PC-9 (cell line): ENCODE measurements around the gene KBTBD7. TPM values are rescaled to one million over a fixed set of nuclear protein-coding genes. Genes with fewer than 3 reads are reported as not detected.

ENCODE experiments used
- BruUV-seq: library from RNA; stranded (reverse); fragments of 400-500 nt; replicated peaks from 2 replicates; lab custom pipeline; 2021; lab: Mats Ljungman, UMichigan
- CTCF ChIA-PET: fragments of 300-600 bp; sonication (Branson Sonifier 250); formaldehyde crosslinking; loops from one replicate; lab custom pipeline; 2022; ENCODE audit warnings: antibody characterized with exemption; lab: Charles Lee
- POLR2A ChIA-PET: fragments of 300-600 bp; sonication (Branson Sonifier 250); formaldehyde crosslinking; loops from one replicate; lab custom pipeline; 2022; ENCODE audit warnings: antibody characterized with exemption; ENCODE audit not compliant: unreplicated experiment; lab: Charles Lee
- DNase-seq, 2 experiments: peaks; one replicate each; pipeline versions ENCODE4 v3.0.0 to v3.0.0-alpha.2; 2015 to 2022; ENCODE audit warnings: mixed read lengths in 1 of 2
- H2AFZ ChIP-seq: fragments of 200-600 bp; sonication (generic); 2 replicates; pipeline ENCODE4 v1.8.1; 2017; ENCODE audit warnings: antibody characterized with exemption
- H3F3A ChIP-seq: fragments of 200-600 bp; sonication (generic); 2 replicates; pipeline ENCODE4 v1.8.1; 2017; ENCODE audit warnings: antibody characterized with exemption, mild to moderate bottlenecking, low read depth; ENCODE audit not compliant: insufficient read depth
- H3K27ac ChIP-seq: fragments of 200-600 bp; sonication (generic); 2 replicates; pipeline ENCODE4 v1.6.1; 2016; ENCODE audit warnings: mixed run types
- H3K27me3 ChIP-seq: fragments of 200-600 bp; sonication (generic); 2 replicates; pipeline ENCODE4 v1.6.1; 2016; ENCODE audit warnings: low read depth, mixed run types; ENCODE audit not compliant: insufficient read depth
- H3K36me3 ChIP-seq: fragments of 200-600 bp; sonication (generic); 2 replicates; pipeline ENCODE4 v1.6.1; 2016; ENCODE audit warnings: low read depth, mixed run types
- H3K4me1 ChIP-seq: fragments of 200-600 bp; sonication (generic); replicated peaks from 2 replicates; pipeline ENCODE4 v1.6.1; 2016; ENCODE audit warnings: mixed run types; ENCODE audit not compliant: insufficient read depth
- H3K4me2 ChIP-seq: fragments of 200-600 bp; sonication (generic); 2 replicates; pipeline ENCODE4 v1.6.1; 2017; ENCODE audit warnings: mixed run types
- H3K4me3 ChIP-seq: fragments of 200-600 bp; sonication (generic); 2 replicates; pipeline ENCODE4 v1.6.1; 2016; ENCODE audit warnings: mixed run types
- H3K79me2 ChIP-seq: fragments of 200-600 bp; sonication (generic); 2 replicates; pipeline ENCODE4 v1.6.1; 2017; ENCODE audit warnings: low read depth, mixed run types
- H3K9me2 ChIP-seq: fragments of 200-600 bp; sonication (generic); 2 replicates; pipeline ENCODE4 v1.8.1; 2017; ENCODE audit warnings: mild to moderate bottlenecking; ENCODE audit not compliant: insufficient read depth
- H3K9me3 ChIP-seq: fragments of 200-600 bp; sonication (generic); 2 replicates; pipeline ENCODE4 v1.8.1; 2016; ENCODE audit warnings: low read depth; ENCODE audit not compliant: insufficient read depth
- H4K20me1 ChIP-seq: fragments of 200-600 bp; sonication (generic); 2 replicates; pipeline ENCODE4 v1.8.1; 2017; ENCODE audit not compliant: insufficient read depth
- EZH2 ChIP-seq: fragments of 200-600 bp; sonication (generic); IDR thresholded peaks from 2 replicates; pipeline ENCODE4 v1.8.0; 2017; ENCODE audit warnings: antibody characterized with exemption, low read depth
- intact Hi-C: fragments of 100-400 bp; cut with micrococcal nuclease; formaldehyde crosslinking; loops from one replicate; pipeline ENCODE4 v1.10.0; 2022; ENCODE audit not compliant: unreplicated experiment
- total RNA-seq: library from RNA; stranded (reverse); gene quantifications from 2 replicates; pipeline ENCODE4 v1.2.3, GENCODE V29; 2021
- TF ChIP-seq, protein P1 (sequence below): fragments of 200-600 bp; sonication (generic); conservative IDR thresholded peaks from 2 replicates; pipeline ENCODE4 v1.6.1; 2017; ENCODE audit warnings: mixed run types, antibody characterized with exemption, mild to moderate bottlenecking, moderate library complexity

The KBTBD7 gene
- total RNA-seq, 1 experiment from 2014 or later = 4.1 TPM

DNA sequence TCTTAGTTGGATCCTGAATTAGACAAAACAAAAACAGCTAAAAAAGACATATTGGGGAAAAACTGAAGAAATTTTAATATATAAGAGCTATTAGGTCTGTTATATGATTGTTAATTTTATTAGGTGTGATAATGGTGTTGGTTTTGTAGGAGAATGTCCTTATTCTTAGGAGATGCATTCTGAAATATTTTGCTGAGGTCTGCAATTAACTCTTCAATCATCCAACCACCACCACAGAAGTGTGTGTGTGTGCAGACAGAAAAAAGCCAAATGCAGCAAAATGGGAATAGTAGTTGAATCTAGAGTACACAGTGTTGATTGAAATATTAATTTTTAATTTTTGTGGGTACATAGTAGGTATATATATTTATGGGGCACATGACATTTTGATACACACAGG is 12.1 kb upstream of the KBTBD7 start:
- H2AFZ ChIP-seq = no peak overlapping the region
- no peaks in the 10 kb centered on the region for H3K9me3 ChIP-seq
- H3K27me3 ChIP-seq = no peaks in the 10 kb centered on the region
- no peaks in the 10 kb centered on the region for H3K36me3 ChIP-seq
- ChIA-PET CTCF (interaction anchor here (0.7 kb wide), 1 partner anchor 15 kb away, joined by 3 read pairs; no protein-coding TSS in a partner anchor), POLR2A (interaction anchor here (0.6 kb wide), 1 partner anchor 1680 kb away, joined by 3 read pairs; no protein-coding TSS in a partner anchor)
- no TSS peak for BruUV-seq
- no peaks in the 10 kb centered on the region for H3K4me1 ChIP-seq
- intact Hi-C loops = no loop called here
- H3K4me3 ChIP-seq = no peak overlapping the region
- H3K9me2 ChIP-seq = no peaks in the 10 kb centered on the region
- H4K20me1 ChIP-seq = no peaks in the 10 kb centered on the region
- TF ChIP-seq, protein P1, sequence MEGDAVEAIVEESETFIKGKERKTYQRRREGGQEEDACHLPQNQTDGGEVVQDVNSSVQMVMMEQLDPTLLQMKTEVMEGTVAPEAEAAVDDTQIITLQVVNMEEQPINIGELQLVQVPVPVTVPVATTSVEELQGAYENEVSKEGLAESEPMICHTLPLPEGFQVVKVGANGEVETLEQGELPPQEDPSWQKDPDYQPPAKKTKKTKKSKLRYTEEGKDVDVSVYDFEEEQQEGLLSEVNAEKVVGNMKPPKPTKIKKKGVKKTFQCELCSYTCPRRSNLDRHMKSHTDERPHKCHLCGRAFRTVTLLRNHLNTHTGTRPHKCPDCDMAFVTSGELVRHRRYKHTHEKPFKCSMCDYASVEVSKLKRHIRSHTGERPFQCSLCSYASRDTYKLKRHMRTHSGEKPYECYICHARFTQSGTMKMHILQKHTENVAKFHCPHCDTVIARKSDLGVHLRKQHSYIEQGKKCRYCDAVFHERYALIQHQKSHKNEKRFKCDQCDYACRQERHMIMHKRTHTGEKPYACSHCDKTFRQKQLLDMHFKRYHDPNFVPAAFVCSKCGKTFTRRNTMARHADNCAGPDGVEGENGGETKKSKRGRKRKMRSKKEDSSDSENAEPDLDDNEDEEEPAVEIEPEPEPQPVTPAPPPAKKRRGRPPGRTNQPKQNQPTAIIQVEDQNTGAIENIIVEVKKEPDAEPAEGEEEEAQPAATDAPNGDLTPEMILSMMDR = no peak
- no peak for TF ChIP-seq EZH2
- no peaks in the 10 kb centered on the region for H3F3A ChIP-seq
- no peak overlapping the region for H3K4me2 ChIP-seq
- no peaks in the 10 kb centered on the region for H3K79me2 ChIP-seq
- DNase-seq = no peak
- H3K27ac ChIP-seq = no peak overlapping the region

DNA sequence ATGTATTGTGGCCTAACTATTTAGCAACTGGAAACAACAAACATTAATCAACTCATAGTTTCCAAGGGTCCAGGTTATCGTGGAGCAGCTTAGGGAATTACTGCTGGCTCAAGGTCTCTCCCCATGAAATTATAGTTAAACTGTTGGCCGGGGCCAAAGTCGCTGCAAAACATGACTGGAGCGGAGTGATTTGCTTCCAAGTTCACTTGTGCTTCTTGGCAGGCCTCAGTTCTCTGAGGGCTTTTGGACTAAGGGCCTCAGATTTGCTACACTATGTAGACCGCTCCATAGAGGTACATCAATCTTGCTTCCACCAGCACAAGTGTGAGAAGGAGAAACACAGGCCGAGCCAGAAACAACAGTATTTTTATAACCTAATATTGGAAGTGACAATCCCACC is 9.4 kb upstream of the KBTBD7 start:
- Histone ChIP-seq H3K9me3 (no peaks in the 10 kb centered on the region), H3K9me2 (no peaks in the 10 kb centered on the region), H3K36me3 (no peaks in the 10 kb centered on the region), H3K4me2 (no peak overlapping the region), H2AFZ (no peak overlapping the region), H3K79me2 (no peaks in the 10 kb centered on the region), H3K4me3 (no peak overlapping the region), H3K27me3 (no peaks in the 10 kb centered on the region), H3K27ac (no peak overlapping the region), H4K20me1 (no peaks in the 10 kb centered on the region), H3F3A (no peaks in the 10 kb centered on the region), H3K4me1 (no peaks in the 10 kb centered on the region)
- POLR2A ChIA-PET = no interaction called here
- CTCF ChIA-PET = no interaction called here
- DNase-seq = no peak
- BruUV-seq = no TSS peak
- intact Hi-C loops = no loop called here
- TF ChIP-seq EZH2 = no peak
- TF ChIP-seq, protein P1 = no peak

DNA sequence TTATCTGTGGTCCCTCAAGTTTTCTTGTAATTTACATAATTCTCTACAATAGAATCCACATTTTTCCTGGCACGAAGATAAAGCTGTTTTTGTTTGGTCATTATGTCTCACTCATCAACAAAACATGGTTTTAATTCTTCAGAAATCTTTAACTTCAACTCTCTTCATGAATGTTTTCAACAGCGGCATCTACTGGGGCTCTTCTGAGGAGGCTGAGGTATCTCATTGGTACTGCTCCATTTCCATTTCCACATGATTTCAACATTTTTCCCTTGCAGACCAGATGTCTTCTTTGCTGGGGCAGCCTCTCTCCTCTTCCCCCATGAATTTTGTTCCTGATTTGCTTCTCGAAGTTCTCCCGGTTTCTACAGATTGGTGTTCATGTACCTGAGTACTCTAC is 5.8 kb upstream of the KBTBD7 start:
- H3K4me1 ChIP-seq = no peaks in the 10 kb centered on the region
- H3K27ac ChIP-seq = no peak overlapping the region
- CTCF ChIA-PET = no interaction called here
- TF ChIP-seq, protein P1 = no peak
- no peak for TF ChIP-seq EZH2
- intact Hi-C loops = no loop called here
- POLR2A ChIA-PET = no interaction called here
- no peak overlapping the region for H2AFZ ChIP-seq
- BruUV-seq = no TSS peak
- no peaks in the 10 kb centered on the region for H3F3A ChIP-seq
- H3K9me2 ChIP-seq = no peaks in the 10 kb centered on the region
- H3K79me2 ChIP-seq = no peaks in the 10 kb centered on the region
- H3K27me3 ChIP-seq = no peaks in the 10 kb centered on the region
- H3K4me3 ChIP-seq = no peak overlapping the region
- no peak overlapping the region for H3K4me2 ChIP-seq
- H3K36me3 ChIP-seq = no peaks in the 10 kb centered on the region
- H3K9me3 ChIP-seq = no peaks in the 10 kb centered on the region
- no peak for DNase-seq
- H4K20me1 ChIP-seq = no peaks in the 10 kb centered on the region
